GM12892 (cell line): ENCODE results near the gene FILIP1L.
A peak's percentile ranks its signal among the peaks of the same experiment; 100 is the strongest.

Source experiments
- DNase-seq: peaks from one replicate; pipeline ENCODE4 v3.0.0; 2011; ENCODE audit not compliant: insufficient read length
- FAIRE-seq: peaks from 2 replicates; lab custom pipeline; 2011; peaks lifted over from hg19 to GRCh38; lab: Jason Lieb, UNC
- POLR2A ChIP-seq: IDR thresholded peaks from 2 replicates; pipeline ENCODE4 v1.6.1; 2011; ENCODE audit warnings: low read depth, low read length, control low read depth
- POLR2AphosphoS5 ChIP-seq: IDR thresholded peaks from 2 replicates; pipeline ENCODE4 v1.6.1; 2011; ENCODE audit warnings: low read depth, low read length, control low read depth
- TAF1 ChIP-seq: IDR thresholded peaks from 2 replicates; pipeline ENCODE4 v1.6.1; 2011; ENCODE audit warnings: low read depth, mild to moderate bottlenecking, control low read depth, low read length, borderline replicate concordance

The FILIP1L gene

DNA sequence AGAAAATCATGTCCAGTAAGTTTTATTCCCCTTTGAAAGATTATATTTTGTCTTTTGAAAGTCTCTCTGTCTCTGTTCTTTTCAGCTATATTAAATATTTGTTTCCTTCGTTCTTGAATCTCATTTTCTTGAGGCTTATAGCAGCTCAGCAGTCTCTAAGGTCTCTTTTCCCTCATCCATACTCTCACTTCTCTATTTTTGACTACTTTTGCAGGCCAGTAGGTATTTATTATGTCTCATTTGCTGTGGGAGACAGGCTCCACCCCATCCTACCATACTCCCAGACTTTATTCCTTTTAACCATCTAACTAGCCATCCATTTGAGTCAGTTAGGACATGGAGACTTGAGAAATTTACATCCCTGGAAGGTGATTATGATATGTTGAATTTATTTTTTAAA is 71.0 kb downstream of the FILIP1L start:
- no peak for TF ChIP-seq POLR2AphosphoS5
- no peak for TF ChIP-seq TAF1
- TF ChIP-seq POLR2A = no peak
- no peak for DNase-seq
- no peak for FAIRE-seq

DNA sequence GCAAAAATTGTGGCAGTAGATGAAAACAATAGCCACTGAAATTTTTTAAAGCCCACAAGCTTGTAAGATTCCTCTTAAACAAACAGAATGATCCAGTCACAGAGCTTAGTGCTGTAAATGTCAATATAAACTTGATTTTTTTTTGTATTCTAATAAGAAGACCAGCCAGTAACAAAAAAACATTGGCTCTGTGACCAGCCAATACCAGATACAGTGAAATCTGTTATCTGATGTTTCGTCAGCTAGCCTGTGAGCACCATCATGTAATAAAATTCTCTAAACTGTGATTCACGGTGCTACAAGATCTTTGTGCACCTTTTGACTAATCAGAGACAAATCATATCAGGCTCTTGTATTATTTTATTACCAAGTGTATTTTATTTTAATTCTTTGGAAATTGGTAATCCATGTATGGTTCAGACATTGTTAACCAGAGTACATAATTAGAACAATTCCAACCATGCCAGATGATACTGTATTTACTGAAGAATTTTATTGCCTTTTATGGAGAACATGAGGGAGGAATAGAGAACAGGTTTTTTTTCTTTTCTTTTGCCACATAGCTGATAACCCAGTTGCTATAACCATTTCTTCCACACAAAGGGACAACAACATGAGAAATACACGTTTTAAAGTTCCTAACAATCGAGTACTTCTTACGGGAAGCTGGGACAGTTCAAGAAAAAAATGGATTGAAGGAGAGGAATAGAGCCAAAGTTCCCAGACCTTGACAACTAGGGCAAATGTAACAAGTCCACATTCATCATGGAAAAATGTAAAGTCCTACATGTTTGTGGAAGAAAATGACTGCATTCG is 71.9 kb downstream of the FILIP1L start:
- peak; percentile 17 for FAIRE-seq
- TF ChIP-seq TAF1 (no peak), POLR2A (no peak), POLR2AphosphoS5 (no peak)
- DNase-seq = no peak

DNA sequence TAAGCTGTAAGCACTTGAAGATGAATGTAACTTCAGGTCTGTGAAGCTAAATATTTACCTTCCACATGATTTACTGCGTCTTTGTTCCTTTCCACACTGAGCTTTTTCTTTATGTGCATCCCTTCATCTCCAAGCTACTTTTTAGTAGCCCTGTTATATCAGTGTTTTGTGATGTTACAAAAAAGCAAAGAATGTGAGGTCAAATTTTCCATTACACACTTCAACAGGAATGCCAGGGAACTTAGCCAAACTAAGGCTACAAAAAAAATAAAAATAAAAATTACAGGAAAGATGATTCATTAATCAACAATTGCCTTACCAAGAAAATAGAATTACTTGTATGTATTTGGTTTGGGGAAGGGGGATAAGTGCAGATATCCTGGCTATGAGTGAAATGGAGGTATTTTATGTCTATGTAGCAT is 73.0 kb downstream of the FILIP1L start:
- no peak for DNase-seq
- TF ChIP-seq POLR2AphosphoS5 (no peak), TAF1 (no peak), POLR2A (no peak)
- no peak for FAIRE-seq

DNA sequence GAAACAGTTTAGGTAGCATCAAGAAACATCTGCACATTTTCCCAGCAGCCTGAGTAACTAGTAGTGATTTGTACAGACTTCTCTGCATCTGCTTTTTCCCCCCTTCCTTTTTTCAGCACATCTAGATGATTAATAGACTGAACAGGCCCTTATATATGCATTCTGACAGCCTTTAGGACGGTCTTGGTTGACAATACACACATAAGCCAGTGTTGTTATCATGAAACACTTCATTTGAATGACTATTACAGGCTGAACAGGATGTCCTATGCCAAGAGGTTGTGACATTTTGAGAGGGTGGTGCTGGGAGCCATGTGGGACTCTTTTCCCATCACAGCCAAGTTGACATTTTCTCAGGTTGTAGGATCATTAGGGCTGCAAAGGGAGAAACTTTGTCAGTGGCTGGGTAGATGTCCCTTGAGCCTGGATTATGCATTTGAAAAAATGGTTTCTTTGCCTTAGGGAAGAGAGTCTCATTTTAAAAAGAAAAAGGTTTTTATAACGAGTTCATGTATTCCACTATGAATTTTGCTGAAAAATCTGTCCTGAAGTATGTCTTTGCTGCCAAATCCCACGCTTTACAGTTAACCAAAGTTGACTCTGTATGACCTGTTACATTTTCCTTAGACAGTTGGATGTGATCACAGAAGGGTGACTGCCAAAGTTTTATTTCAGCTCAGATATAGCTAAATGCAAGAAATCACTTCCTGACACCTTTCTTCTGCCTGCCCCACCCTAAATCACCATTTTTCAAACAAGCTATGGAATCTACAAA is 73.7 kb downstream of the FILIP1L start:
- TF ChIP-seq POLR2AphosphoS5 = no peak
- no peak for TF ChIP-seq TAF1
- TF ChIP-seq POLR2A = no peak
- DNase-seq (no peak), FAIRE-seq (no peak)

DNA sequence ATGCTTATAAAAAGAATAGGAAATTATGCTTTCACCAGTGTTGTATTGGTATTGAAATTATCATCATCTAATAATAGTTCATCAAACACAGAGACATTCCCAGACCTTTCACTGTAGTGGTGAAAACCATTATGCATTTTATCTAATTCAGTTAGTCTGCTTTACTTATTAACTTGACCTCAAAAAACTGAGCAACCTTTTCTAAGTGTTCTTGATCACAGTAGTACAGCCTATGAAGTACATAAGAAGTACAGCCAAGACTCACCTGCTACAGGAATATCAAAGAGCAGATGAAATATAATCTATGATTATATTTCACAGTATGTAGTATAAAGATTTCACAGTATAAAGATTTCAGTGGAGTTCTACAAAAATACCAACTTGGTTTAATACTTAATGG is 75.2 kb downstream of the FILIP1L start:
- FAIRE-seq (no peak), DNase-seq (no peak)
- TF ChIP-seq POLR2A (no peak), POLR2AphosphoS5 (no peak), TAF1 (no peak)

DNA sequence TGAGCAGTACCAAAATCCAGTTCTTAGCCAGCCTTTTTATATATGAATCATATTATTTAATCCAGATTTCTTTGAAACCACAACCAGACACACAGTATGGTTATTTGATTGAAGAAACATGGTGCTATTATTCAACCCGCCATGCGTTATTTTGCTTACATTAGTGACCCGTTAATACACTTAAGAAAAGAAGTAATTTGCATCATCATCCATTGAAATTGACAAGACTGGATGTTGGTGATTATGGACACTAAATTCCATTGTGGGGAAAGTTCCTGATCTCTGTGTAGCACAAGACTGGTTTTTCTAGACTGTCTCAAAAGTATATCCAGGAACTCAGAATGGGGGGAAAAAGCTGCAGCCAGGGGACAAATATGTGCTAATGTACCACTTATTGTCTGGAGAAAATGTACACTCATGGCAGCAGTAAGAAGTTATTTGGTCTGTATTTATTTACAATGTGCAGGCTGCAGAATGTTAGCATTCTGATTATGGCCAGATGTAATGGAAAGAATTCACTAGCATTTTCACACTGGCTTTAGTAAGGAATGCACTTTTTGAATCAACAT is 80.3 kb downstream of the FILIP1L start:
- DNase-seq (no peak), FAIRE-seq (peak; percentile 9)
- no peak for TF ChIP-seq TAF1

DNA sequence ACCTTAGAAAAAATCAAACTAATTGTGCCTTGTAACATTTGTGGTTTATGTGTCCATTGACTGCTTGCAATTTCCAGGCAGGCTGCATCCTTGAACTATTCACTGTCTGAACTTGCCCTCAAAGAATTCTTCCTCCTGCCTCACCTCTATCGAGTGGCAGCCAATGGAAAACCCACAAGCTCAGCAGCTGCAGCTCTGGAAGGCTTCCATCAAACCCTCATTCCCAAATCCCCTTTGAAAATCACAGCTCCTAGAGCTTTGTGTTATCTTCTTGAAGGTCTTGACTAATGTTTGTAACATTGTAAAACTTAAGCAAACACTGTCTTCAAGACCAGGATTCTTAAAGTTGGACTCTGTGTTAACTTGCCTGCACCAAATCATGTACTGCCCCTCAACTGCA is 81.1 kb downstream of the FILIP1L start:
- no peak for TF ChIP-seq POLR2AphosphoS5
- TF ChIP-seq TAF1 = no peak
- no peak for TF ChIP-seq POLR2A
- no peak for DNase-seq
- FAIRE-seq = no peak

DNA sequence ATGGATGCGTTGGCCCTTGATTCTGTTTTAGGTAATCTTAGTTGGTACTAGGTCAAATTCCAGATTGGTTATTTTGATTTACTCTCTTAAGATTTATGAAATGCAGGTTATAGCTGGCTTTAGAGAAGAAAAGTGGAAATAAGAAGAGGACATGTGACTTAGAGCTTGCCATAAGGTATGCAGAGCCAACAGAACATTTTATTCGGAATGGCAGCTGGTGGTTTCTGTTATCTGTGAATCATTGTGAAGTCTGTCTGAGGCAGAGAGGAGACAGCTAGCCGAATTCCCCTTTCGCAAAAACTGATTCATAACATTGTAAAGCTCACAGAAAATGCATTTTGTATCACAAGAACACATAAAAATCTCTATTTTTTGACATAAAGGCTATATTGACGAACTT is 82.1 kb downstream of the FILIP1L start:
- FAIRE-seq = peak; percentile 51

DNA sequence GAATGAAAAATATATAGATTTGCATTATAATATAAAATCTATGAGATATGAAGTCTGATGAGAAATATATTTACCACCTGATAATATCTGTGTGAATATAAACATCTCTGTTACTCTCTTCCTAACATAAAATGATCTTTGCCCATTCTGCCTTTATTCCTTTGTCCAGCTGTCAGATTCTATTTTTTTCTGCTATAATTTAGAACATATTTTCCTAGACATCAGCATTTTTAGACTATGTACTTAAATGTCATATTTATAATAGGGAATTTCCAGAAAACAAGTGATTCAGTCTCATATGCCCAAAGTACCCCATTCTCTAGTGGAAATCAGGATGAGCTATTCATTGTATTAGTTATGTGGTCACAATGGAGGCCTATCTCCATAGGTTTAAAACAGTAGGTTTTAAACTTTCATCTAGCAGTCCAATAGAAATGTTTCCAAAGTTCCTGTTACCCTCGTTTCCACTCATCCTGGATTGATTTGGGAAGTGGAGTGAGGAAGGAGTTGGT is 83.3 kb downstream of the FILIP1L start:
- DNase-seq = no peak
- no peak for FAIRE-seq
- no peak for TF ChIP-seq POLR2A
- TF ChIP-seq POLR2AphosphoS5 = no peak
- no peak for TF ChIP-seq TAF1

More for the DNA sequence above, 82.1 kb downstream of the FILIP1L start:
- no peak for DNase-seq
- TF ChIP-seq TAF1 = no peak
- TF ChIP-seq POLR2AphosphoS5 = no peak
- TF ChIP-seq POLR2A = no peak

DNA sequence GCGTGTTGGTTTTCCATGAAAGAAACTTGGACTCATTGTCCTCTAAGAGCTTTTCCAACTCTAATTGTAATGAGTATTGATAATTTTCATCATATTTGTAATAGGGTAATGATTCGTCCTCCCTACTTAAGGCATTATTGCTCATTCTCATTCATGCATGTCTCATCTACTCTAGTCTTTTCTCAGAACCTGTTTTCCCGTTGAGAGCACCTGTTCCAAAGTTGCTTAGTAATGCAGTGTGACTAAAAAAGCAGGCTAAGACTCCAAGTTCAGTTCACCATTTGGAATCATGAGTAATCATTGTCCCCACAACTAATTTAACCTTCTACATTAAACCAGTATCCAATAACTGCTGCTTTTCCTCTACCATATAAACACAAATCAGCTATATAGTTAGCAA is 84.0 kb downstream of the FILIP1L start:
- DNase-seq (no peak), FAIRE-seq (peak; percentile 17)
- TF ChIP-seq TAF1 = no peak
- no peak for TF ChIP-seq POLR2A
- no peak for TF ChIP-seq POLR2AphosphoS5

DNA sequence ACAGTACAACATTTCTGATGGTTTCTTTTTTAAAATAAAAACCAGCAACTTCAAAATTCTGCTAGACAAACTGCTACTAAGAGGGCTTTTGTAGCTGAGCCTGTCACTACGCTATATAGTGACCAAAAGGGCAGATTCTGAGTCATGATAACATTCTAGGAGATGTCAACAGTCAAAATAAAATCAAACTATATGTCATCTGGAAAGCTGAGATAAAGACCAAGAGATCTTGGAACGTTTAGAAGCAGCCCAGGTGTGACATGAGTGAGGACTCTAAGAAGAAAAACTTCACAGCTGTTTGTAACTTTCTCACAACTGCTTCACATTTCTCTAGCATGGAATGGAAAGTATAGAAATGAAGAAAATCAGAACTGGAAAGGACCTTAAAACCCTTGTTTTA is 84.6 kb downstream of the FILIP1L start:
- TF ChIP-seq POLR2AphosphoS5 (no peak), TAF1 (no peak), POLR2A (no peak)
- FAIRE-seq = peak; percentile 21
- DNase-seq = no peak

DNA sequence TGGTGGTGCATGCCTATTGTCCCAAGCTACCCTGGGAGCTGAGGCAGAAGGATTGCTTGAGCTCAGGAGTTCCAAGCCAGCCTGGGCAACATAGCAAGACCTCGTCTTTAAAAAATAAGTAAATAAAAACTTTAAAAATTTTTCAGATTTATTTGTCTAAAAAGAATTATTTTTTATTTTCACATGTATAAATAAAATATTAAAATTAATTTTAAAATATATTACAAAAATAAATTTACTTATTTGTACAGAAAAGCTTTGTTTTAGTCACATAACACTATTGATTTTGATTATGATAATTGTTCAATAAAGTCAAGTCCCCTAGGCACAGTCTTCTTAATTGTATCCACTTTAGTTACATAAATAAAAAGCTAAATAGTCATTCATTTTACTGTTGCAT is 85.2 kb downstream of the FILIP1L start:
- TF ChIP-seq TAF1 (no peak), POLR2AphosphoS5 (no peak), POLR2A (no peak)
- FAIRE-seq (no peak), DNase-seq (no peak)

DNA sequence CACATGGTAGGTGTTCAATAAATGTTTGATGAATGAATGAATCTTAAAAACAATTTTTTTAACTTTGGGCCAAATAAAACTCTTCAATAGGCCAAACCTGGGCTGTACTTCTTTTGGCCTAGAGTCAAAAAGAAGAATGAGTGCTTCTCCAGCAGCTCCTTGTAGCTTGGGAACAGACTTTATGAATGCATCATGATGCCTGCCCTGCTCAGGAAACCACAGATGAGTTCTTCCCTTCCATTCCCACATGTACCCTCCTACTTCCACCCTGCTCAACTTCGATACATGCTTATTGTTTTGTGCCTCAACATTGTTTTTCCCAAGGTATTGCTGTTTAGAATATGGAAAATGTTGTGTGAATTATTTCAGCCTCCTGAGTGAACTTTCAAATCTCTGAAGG is 87.0 kb downstream of the FILIP1L start:
- FAIRE-seq = no peak
- DNase-seq = no peak
- TF ChIP-seq POLR2AphosphoS5 (no peak), TAF1 (no peak), POLR2A (no peak)
